H9 (cell line): Measurements from ENCODE around the gene FAM131C. TPM values are rescaled to one million over a fixed set of nuclear protein-coding genes. Genes with fewer than 3 reads are reported as not detected.

Experiments used
- DNase-seq: peaks from one replicate; pipeline ENCODE4 v3.0.0-alpha.2; 2017
- H2AFZ ChIP-seq: one replicate; pipeline ENCODE4 v1.6.1; 2013; ENCODE audit warnings: mild to moderate bottlenecking, low read length, control low read depth, moderate library complexity
- H2AK5ac ChIP-seq: 2 replicates; pipeline ENCODE4 v1.6.1; 2013; ENCODE audit warnings: low read length, control low read depth, mixed read lengths; ENCODE audit not compliant: insufficient read length
- H2BK120ac ChIP-seq: one replicate; pipeline ENCODE4 v1.6.1; 2013; ENCODE audit warnings: low read depth, mild to moderate bottlenecking, low read length, control low read depth, inconsistent platforms; ENCODE audit not compliant: poor library complexity, severe bottlenecking
- H2BK12ac ChIP-seq: 2 replicates; pipeline ENCODE4 v1.6.1; 2013; ENCODE audit warnings: low read length, control low read depth, mixed read lengths, low read depth; ENCODE audit not compliant: insufficient read length
- H2BK15ac ChIP-seq: 2 replicates; pipeline ENCODE4 v1.6.1; 2013; ENCODE audit warnings: low read depth, low read length, control low read depth
- H2BK20ac ChIP-seq: one replicate; pipeline ENCODE4 v1.6.1; 2013; ENCODE audit warnings: low read depth, mild to moderate bottlenecking, low read length, control low read depth, inconsistent platforms; ENCODE audit not compliant: poor library complexity, severe bottlenecking
- H2BK5ac ChIP-seq: 2 replicates; pipeline ENCODE4 v1.6.1; 2013; ENCODE audit warnings: low read length, control low read depth, mixed read lengths; ENCODE audit not compliant: insufficient read length
- H3K14ac ChIP-seq: 2 replicates; pipeline ENCODE4 v1.6.1; 2013; ENCODE audit warnings: low read length, control low read depth; ENCODE audit not compliant: insufficient read depth
- H3K18ac ChIP-seq: 2 replicates; pipeline ENCODE4 v1.6.1; 2013; ENCODE audit warnings: low read depth, mild to moderate bottlenecking, mixed read lengths, low read length, control low read depth; ENCODE audit not compliant: insufficient read length
- H3K23ac ChIP-seq: 2 replicates; pipeline ENCODE4 v1.6.1; 2013; ENCODE audit warnings: low read length, control low read depth, mixed read lengths, low read depth; ENCODE audit not compliant: insufficient read length
- H3K23me2 ChIP-seq: 2 replicates; pipeline ENCODE4 v1.6.1; 2013; ENCODE audit warnings: low read depth, mild to moderate bottlenecking, mixed read lengths, low read length, control low read depth; ENCODE audit not compliant: insufficient read length, poor library complexity, severe bottlenecking
- H3K27ac ChIP-seq: 2 replicates; pipeline ENCODE4 v1.5.1; 2013; ENCODE audit warnings: low read length, control low read depth, mixed read lengths, low read depth; ENCODE audit not compliant: insufficient read length
- H3K27me3 ChIP-seq: 2 replicates; pipeline ENCODE4 v1.6.1; 2013; ENCODE audit warnings: low read length, control low read depth, inconsistent platforms; ENCODE audit not compliant: insufficient read depth
- H3K4ac ChIP-seq: 2 replicates; pipeline ENCODE4 v1.6.1; 2013; ENCODE audit warnings: low read depth, mild to moderate bottlenecking, control low read depth, inconsistent platforms, low read length, moderate library complexity
- H3K4me1 ChIP-seq: 2 replicates; pipeline ENCODE4 v1.6.1; 2013; ENCODE audit warnings: low read length, control low read depth, inconsistent platforms; ENCODE audit not compliant: insufficient read depth
- H3K4me2 ChIP-seq: 2 replicates; pipeline ENCODE4 v1.6.1; 2013; ENCODE audit warnings: low read length, control low read depth, mixed read lengths; ENCODE audit not compliant: insufficient read length, insufficient read depth
- H3K56ac ChIP-seq: 2 replicates; pipeline ENCODE4 v1.6.1; 2013; ENCODE audit warnings: low read depth, mild to moderate bottlenecking, mixed read lengths, low read length, control low read depth; ENCODE audit not compliant: insufficient read length
- H3K79me1 ChIP-seq: 2 replicates; pipeline ENCODE4 v1.6.1; 2013; ENCODE audit warnings: low read depth, mild to moderate bottlenecking, moderate library complexity, low read length, control low read depth, inconsistent platforms; ENCODE audit not compliant: insufficient read depth, poor library complexity, severe bottlenecking
- H3K79me2 ChIP-seq: 2 replicates; pipeline ENCODE4 v1.6.1; 2013; ENCODE audit warnings: low read length, control low read depth, inconsistent platforms; ENCODE audit not compliant: insufficient read depth
- H3K9ac ChIP-seq: 2 replicates; pipeline ENCODE4 v1.6.1; 2013; ENCODE audit warnings: low read length, control low read depth, mixed read lengths; ENCODE audit not compliant: insufficient read length; ENCODE audit errors: extremely low read depth
- H3K9me3 ChIP-seq: one replicate; pipeline ENCODE4 v1.6.1; 2013; ENCODE audit warnings: low read depth, low read length, inconsistent platforms; ENCODE audit not compliant: control insufficient read depth
- H3T11ph ChIP-seq: one replicate; pipeline ENCODE4 v1.6.1; 2013; ENCODE audit warnings: mild to moderate bottlenecking, low read length, control low read depth, inconsistent platforms
- H4K20me1 ChIP-seq: one replicate; pipeline ENCODE4 v1.6.1; 2013; ENCODE audit not compliant: control insufficient read depth, insufficient read length, insufficient read depth
- H4K5ac ChIP-seq: 2 replicates; pipeline ENCODE4 v1.6.1; 2013; ENCODE audit warnings: low read depth, mild to moderate bottlenecking, mixed read lengths, low read length, control low read depth; ENCODE audit not compliant: insufficient read length
- H4K8ac ChIP-seq: replicated peaks from 2 replicates; pipeline ENCODE4 v1.6.1; 2013; ENCODE audit warnings: low read length, control low read depth, mixed read lengths, low read depth; ENCODE audit not compliant: insufficient read length
- H4K91ac ChIP-seq: 2 replicates; pipeline ENCODE4 v1.6.1; 2013; ENCODE audit warnings: low read depth, mild to moderate bottlenecking, moderate library complexity, mixed read lengths, low read length, control low read depth; ENCODE audit not compliant: insufficient read length
- H3K27ac Mint-ChIP-seq, 3 experiments: 2 replicates in 2 of 3; 3 replicates in 1 of 3; pipeline ENCODE4 v1.8.0; 2020 to 2021; ENCODE audit warnings: mixed read lengths in 3 of 3, mild to moderate bottlenecking in 1 of 3, moderate library complexity in 1 of 3
- H3K27me3 Mint-ChIP-seq: 2 replicates; pipeline ENCODE4 v1.8.0; 2021; ENCODE audit warnings: low read depth, mild to moderate bottlenecking, moderate library complexity, mixed read lengths
- H3K36me3 Mint-ChIP-seq, 3 experiments: 2 replicates in 2 of 3; 3 replicates in 1 of 3; pipeline ENCODE4 v1.8.0; 2020 to 2021; ENCODE audit warnings: low read depth in 3 of 3, mixed read lengths in 3 of 3; ENCODE audit not compliant: insufficient read depth in 1 of 3
- H3K4me1 Mint-ChIP-seq, 2 experiments: 2 replicates each; pipeline ENCODE4 v1.8.0; 2020; ENCODE audit warnings: mixed read lengths in 2 of 2
- H3K4me3 Mint-ChIP-seq, 2 experiments: 2 replicates in 1 of 2; 3 replicates in 1 of 2; pipeline ENCODE4 v1.8.0; 2020 to 2021; ENCODE audit warnings: mild to moderate bottlenecking in 2 of 2, mixed read lengths in 2 of 2, moderate library complexity in 1 of 2
- H3K9me3 Mint-ChIP-seq, 2 experiments: 2 replicates in 1 of 2; 3 replicates in 1 of 2; pipeline ENCODE4 v1.8.0; 2020; ENCODE audit warnings: mild to moderate bottlenecking in 2 of 2, mixed read lengths in 2 of 2, moderate library complexity in 1 of 2
- CTCF ChIP-seq: fragments of 200-600 bp; sonication (generic); conservative IDR thresholded peaks from 3 replicates; pipeline ENCODE4 v1.8.0; 2021; ENCODE audit warnings: antibody characterized with exemption, mild to moderate bottlenecking
- WGBS: extraction: QIAGEN DNeasy Blood & Tissue Kit; methylation state at CpG from one replicate; pipeline ENCODE4 v1.1.7; 2013; ENCODE audit warnings: missing lambda C conversion rate, low lambda C conversion rate, mixed read lengths; ENCODE audit not compliant: insufficient read length; ENCODE audit errors: extremely low coverage; 5-methylcytosine and 5-hydroxymethylcytosine counted together
- total RNA-seq: library from RNA; stranded (reverse); gene quantifications from 2 replicates; pipeline ENCODE4 v1.2.1, GENCODE V29; 2021

Gene FAM131C
- total RNA-seq, 1 experiment from 2014 or later: 0.61 TPM

GRCh38 chr1:16067933-16068332, 5.5 kb downstream of the FAM131C start:
- no peaks in the 10 kb centered on the region for H3K9me3 Mint-ChIP-seq
- no peaks in the 10 kb centered on the region for H3K23me2 ChIP-seq
- H3K23ac ChIP-seq: no peak overlapping the region
- H3K79me1 ChIP-seq: no peaks in the 10 kb centered on the region
- no peak overlapping the region for H3T11ph ChIP-seq
- H3K79me2 ChIP-seq: no peaks in the 10 kb centered on the region
- no peaks in the 10 kb centered on the region; the same call in 1 of the 2 replicates for H3K27me3 ChIP-seq
- no peak overlapping the region; the same call in 1 of the 2 replicates for H3K14ac ChIP-seq
- no peak overlapping the region for H3K4ac ChIP-seq
- no peak overlapping the region for H3K27ac ChIP-seq
- no peaks in the 10 kb centered on the region for H3K36me3 Mint-ChIP-seq
- peaks cover 45% of the 10 kb centered on the region for H3K27me3 Mint-ChIP-seq
- H2AK5ac ChIP-seq: no peak overlapping the region
- H3K18ac ChIP-seq: no peak overlapping the region
- H3K4me3 Mint-ChIP-seq: peak overlapping the region in 1 of 2 experiments; percentile 29; a peak in 1 of 5 replicates
- peaks cover 3% of the 10 kb centered on the region; the same call in 1 of the 2 replicates for H3K4me1 ChIP-seq
- no peak for TF ChIP-seq CTCF
- no peak overlapping the region for H4K8ac ChIP-seq
- no peak overlapping the region for H2BK120ac ChIP-seq
- no peak for DNase-seq
- no peaks in the 10 kb centered on the region for H4K20me1 ChIP-seq
- no peak overlapping the region for H2BK12ac ChIP-seq
- no peak overlapping the region for H2BK15ac ChIP-seq
- WGBS: no CpG with 5 or more reads among the region's 13 CpGs
- no peak overlapping the region for H3K56ac ChIP-seq
- H4K5ac ChIP-seq: no peak overlapping the region
- no peak overlapping the region for H4K91ac ChIP-seq
- H2BK5ac ChIP-seq: no peak overlapping the region
- no peak overlapping the region for H2AFZ ChIP-seq
- H2BK20ac ChIP-seq: no peak overlapping the region
- H3K4me1 Mint-ChIP-seq: peaks cover 32 to 52% of the 10 kb centered on the region in 2 experiments
- H3K4me2 ChIP-seq: no peak overlapping the region
- no peaks in the 10 kb centered on the region for H3K9me3 ChIP-seq
- 0 out of 7 replicates have a peak overlapping the region, but pooled peaks of 1 of the 3 experiments have one; percentile 32 for H3K27ac Mint-ChIP-seq
- H3K9ac ChIP-seq: no peak overlapping the region
